OCI-M2 (cell line): ENCODE data around the gene DIP2C.

Source experiments
- DNase-seq: peaks from one replicate; lab custom pipeline; 2025; ENCODE audit not compliant: unreplicated experiment; lab: John Stamatoyannopoulos, UW

DIP2C gene

DNA sequence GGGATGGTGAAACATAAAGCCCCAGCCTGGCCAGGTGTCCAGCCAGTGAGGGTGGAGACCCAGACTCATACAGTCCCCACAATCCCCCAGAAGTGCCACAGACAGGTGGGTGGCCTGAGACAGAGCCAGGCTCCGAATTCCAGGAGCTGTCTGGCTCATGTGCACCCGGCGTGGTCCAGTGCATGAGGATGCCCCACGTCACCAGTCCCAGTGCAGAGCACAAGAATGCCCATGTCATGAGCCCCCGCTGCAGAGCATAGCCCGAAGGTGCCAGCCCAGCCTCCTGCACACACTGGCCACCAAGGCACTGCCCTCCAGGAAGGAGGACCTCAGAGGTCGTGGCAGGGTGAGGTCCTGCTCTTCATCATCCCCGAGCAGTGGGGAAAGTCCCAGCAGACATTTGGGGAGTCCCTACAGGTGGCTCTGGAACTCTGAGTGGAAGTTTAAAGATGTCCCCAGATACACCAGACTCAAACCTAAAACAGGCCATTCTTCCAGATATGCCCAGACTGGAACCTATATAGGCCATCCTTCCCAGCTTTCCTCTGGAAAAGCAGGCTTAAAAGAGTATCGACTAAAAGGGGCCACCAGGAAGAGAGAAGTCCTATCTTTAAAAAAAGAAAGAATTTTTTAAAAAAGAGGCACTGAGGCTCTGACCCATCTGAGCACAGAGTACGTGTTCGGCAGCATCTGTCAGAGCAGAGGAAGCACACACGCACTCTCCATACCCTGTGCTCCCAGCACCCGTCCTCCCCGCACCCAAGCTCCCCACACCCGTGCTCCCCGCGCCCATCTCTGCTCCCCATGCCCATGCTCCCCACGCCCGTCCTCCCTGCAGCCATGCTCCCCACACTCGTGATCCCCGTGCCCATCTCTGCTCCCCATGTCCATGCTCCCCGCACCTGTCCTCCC, 11.5 kb downstream of the DIP2C start:
- no peak for DNase-seq

DNA sequence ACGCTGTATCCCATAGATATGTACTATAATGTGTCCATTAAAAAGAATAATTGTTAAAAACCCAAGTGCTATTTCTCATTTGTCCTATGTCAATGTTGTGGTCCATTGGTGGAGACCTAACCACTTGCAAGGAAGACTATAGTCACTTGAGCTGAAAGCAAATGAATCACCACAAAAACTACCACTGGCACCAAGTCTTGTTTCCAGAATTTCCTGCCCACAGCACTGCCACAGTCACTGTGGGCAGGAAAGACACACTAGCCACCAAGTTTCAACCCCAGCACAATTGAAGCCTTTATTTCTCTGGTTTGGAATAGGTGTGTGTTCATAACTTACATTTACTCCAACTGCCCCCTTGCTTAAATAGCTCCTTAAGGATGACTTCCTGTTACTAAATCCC, 12.4 kb downstream of the DIP2C start:
- no peak for DNase-seq

- no peak for DNase-seq
These were observed 13.3 kb downstream of the DIP2C start for GRCh38 chr10:676178-676577.

GRCh38 chr10:675532-675931, 13.9 kb downstream of the DIP2C start:
- no peak for DNase-seq

- no peak for DNase-seq
These were observed 16.0 kb downstream of the DIP2C start for GRCh38 chr10:673492-673891.

DNA sequence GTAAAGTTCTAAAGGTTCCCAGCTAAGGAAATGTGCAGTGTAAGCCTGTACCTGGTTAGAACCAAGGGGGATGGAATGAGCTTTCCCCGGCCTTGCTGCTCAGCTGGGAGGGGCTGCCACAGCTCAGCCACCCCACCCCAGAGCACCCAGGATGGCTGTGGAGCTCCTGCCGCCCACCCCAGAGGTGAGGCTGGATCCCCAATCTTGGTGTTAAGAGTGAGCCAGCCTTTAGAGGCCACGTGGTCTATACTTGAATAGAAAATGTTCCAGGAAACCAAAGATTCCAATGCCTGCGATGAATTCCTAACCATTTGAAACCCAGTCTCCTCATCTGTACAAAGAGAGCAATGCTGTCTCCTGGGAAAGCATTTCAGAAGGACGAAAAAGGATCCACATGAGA, 16.5 kb downstream of the DIP2C start:
- DNase-seq = no peak

DNA sequence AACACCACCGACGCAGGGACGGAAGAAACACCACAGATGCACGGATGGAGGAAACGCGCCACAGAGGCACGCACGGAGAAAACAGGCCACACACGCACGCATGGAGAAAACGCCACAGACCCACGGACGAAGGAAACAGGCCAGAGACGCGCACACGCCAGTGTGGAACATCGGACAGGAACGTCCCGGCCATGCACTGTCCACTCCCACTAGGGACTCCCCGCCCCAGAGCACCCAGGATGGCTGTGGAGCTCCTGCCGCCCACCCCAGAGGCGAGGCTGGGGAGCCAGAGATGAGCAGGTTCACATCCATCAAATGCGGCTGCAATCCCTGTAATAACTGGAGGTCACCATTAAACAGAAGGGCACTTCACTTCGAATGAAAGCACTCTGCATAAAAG, 17.3 kb downstream of the DIP2C start:
- no peak for DNase-seq

- DNase-seq = no peak
These were observed 18.5 kb downstream of the DIP2C start for GRCh38 chr10:670990-671389.

DNA sequence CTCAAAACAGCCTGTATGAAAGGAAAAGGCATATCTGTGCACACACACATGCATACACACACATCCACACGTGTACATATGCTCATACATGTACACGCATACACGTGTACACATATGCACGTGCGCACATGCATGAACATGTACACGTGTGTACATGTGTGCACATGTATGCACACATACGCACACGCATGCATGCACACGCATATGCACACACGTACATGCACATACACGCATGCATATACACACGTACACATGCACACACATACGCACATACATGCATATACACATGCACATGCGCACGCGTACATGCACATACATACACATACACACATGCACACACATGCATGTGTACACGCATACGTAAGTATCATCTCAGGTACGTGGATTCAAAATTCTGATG, 19.4 kb downstream of the DIP2C start:
- DNase-seq = no peak

GRCh38 chr10:668786-669485, 20.5 kb downstream of the DIP2C start:
- no peak for DNase-seq

DNA sequence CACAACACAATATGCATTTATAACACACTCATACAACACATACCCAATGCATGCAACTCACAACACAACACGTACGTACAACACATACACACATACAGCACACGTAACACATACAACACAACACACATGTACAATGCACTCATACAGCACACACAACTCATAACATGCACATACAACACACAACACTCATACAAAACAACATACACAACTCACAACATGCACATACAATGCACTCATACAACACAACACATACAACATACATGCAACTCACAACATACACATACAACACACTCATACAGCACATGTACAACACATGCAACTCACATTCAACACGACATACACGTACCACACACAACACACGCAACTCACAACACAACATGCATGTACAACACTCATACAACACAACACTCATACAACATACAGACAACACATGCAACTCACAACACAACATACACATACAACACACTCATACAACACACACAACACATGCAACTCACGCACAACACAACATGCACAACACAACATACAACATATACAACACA, 21.8 kb downstream of the DIP2C start:
- DNase-seq = no peak

DNA sequence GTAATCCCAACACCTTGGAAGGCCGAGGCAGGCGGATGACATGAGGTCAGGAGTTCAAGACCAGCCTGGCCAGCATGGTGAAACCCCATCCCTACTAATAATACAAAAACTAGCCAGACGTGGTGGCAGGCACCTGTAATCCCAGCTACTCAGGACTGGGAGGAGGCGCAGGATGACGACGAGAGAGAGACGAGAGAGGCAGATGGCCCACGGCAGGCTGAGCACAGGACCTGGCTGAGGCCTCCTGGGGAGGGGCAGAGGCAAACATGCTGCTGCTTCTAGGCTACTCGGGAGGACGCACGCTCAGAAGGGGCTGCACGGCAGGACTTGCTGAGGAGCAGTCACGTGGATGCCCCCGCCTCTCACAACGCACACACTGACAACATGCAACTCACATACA, 22.4 kb downstream of the DIP2C start:
- DNase-seq = no peak

DNA sequence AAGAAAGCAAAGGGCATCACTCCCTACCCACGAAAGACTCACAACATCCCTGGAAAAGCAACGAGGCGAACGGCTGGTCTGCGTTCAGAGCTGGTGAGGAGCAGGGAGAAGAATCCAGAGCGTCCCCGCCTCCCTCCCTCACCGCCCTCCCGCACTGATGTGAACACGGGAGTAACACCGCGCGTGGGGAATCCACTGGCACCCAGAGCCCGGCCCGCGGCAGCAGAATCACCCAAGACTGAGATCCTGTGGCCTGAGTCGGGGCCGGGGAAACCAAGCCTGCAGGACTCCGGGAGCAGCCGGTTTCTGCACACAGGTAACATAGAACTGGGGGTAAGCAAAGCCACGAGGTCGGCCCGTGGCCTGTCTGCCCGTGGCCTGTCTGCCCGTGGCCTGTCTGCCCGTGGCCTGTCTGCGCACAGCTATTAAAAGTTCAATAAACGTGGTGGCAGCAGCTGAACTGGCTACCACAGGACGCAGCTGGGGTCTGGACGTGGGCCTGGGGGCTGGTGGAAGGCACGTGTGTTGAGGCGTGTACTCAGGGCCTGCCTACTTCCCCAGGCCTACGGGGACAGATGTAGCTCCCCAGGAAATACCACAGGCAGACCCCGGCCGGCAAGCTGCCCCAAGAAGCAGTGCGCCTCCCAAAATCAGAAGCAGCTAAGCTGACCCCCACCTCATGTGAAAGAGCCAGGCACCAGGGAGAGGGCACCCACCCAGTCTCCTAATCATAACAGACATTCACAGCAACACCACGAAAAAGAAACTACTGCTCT, 23.0 kb downstream of the DIP2C start:
- no peak for DNase-seq

DNA sequence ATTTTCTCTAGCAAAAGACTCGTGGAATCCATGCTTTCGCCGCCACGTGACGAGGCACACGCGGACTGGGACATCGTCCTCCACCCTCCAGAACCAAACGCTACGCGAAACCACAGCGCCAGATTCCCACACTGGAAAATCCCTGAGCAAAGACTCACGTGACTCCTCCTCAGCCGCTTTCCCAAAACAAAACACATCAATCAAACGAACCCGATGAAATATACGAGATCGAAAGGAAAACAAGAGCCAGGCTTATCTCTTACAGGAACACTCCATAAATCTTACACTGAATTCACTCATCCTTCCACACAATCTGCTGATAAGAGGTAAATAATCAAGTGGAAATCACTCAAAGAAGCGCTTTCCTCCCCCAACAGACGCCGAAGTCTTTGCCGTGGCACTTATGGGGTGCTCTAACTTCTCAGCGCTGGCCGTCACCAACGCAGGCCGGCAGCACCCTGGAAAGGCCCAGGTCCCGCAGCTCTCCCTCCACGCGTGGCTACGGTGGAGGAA, 23.8 kb downstream of the DIP2C start:
- DNase-seq = no peak

- no peak for DNase-seq
These were observed 24.6 kb downstream of the DIP2C start for GRCh38 chr10:664893-665292.

GRCh38 chr10:664301-664700, 25.2 kb downstream of the DIP2C start:
- no peak for DNase-seq

DNA sequence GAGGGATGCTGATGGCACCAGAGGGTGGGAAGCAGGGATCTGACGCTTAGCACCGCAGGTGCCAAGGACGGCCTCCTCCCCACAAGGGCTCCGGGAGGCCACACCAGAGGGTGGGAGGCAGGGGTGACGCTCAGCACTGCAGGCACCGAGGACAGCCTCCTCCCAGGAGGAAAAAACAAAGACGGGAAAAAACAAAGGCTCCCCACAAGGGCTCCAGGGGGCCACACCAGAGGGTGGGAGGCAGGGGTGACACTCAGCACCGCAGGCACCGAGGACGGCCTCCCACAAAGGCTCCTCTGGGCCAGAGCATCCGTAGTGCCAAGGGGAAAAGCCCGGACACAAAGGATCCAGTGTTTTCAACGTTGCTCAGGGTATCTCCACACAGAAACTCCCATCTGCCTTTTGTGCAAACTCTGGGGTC, 25.6 kb downstream of the DIP2C start:
- no peak for DNase-seq

DNA sequence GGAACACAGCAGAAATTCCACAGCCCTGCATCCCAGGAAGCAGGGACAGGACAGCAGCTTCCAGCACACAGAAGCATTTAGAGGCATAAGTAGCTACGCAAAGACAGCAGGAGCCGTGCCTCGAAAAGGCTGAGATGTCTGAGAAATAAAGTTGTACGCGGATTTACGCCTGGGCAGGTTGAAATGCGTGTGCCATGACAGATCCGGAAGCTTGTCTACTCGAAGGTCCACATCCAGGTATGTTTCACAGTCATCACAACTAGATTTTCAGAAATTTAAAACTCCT, 26.1 kb downstream of the DIP2C start:
- no peak for DNase-seq

DNA sequence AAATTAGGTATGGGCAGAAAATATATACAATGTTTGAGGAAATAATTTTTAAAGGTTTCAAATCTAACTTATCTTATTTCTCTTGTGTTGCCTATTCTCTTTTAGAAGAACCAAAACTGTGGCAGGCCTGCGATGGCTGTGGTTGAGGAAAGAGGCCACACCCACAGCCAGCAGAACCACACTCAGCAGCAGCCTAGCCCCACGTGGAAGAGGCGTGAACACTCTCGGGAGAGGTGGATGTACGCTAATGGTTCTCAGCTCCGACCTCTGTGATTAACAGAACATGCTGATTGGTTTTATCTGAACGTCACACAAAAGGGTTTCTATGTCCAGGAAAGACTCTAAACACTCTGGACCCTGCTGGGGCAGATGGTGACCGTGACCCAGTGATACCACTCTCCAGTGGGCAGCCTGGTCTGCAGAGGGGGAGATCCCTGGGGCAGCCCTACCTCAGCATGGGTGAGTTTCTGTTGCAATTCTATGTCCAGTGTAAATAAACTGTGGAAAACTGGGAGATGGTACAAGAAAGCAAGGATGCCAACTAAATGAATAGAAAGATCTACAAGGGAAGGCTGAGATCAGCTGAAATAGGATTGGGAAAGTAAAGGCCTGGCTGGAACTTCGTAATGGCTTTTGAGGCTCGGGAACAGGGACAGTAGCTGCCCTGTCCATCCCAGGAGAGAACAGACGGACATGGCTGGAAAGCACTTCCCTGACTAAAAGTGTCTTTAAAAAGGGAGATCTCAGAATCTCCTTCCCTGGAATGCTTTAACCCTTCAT, 26.6 kb downstream of the DIP2C start:
- no peak for DNase-seq

GRCh38 chr10:662223-662605, 27.3 kb downstream of the DIP2C start:
- DNase-seq = no peak
